Right lobe of liver (tissue), 4 donors: ENCODE results near the gene SPRR2G.

Experiments used
- POLR2A ChIP-seq: fragments of 450-650 bp; IDR thresholded peaks from one replicate; pipeline ENCODE4 v1.6.1; 2017; ENCODE audit warnings: antibody characterized with exemption, mild to moderate bottlenecking
- TF ChIP-seq, protein P1 (sequence below), 4 donors: fragments of 200-600 bp in 3 of 4; fragments of 450-650 bp in 1 of 4; IDR thresholded peaks; one replicate each; pipeline versions ENCODE4 v1.5.1 to v1.8.0; 2016 to 2022; ENCODE audit warnings: antibody characterized with exemption in 4 of 4, mild to moderate bottlenecking in 2 of 4
- donor health status: DM: no; HTN: no; CAD: no.
- donor health status: DM: no; HTN: no; CAD: no.
- donor health status: DM: no; HTN: yes; CAD: no.

DNA sequence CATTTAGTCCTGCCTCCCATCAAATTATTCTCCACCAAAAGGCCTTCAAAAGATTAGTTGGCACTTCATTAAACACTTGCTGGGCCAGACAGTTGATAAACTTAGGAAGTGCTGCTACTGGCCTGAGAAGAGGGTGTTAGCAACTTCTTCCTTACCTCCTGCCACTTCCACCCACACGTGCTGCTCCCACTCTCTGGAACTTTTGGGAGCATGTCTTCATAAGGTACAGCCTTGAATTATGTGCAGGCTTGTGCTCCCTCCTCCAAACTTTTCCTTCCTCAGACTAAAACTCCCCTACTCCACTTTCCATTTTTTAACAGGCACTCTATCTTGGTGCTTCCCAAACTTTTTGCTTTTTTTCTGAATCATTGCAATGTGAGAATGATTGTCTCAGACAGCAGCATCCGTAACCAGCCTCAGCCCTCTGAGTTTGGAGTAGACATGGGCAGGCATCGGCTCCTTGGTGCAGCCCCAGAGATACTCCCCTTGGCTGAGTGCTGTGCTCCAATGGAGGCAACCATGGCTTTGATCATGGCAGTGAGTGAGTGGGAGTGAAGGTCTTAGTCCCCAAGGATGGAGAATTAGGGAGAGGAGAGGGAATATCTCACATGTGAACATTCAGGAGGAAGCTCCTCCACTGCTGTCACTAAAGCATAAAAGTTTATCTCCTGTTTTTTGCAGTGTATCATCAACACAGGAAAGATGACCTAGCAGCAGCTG is 43.8 kb upstream of the SPRR2G start:
- TF ChIP-seq POLR2A: no peak
- TF ChIP-seq, protein P1, sequence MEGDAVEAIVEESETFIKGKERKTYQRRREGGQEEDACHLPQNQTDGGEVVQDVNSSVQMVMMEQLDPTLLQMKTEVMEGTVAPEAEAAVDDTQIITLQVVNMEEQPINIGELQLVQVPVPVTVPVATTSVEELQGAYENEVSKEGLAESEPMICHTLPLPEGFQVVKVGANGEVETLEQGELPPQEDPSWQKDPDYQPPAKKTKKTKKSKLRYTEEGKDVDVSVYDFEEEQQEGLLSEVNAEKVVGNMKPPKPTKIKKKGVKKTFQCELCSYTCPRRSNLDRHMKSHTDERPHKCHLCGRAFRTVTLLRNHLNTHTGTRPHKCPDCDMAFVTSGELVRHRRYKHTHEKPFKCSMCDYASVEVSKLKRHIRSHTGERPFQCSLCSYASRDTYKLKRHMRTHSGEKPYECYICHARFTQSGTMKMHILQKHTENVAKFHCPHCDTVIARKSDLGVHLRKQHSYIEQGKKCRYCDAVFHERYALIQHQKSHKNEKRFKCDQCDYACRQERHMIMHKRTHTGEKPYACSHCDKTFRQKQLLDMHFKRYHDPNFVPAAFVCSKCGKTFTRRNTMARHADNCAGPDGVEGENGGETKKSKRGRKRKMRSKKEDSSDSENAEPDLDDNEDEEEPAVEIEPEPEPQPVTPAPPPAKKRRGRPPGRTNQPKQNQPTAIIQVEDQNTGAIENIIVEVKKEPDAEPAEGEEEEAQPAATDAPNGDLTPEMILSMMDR (IDR thresholded peaks at IDR 0.05): no peak
